A673 (cell line): ENCODE results near the gene SRCIN1.

Experiments
- CTCF ChIP-seq: fragments of 300-800, 200-600 bp; sonication (generic); conservative IDR thresholded peaks from 2 replicates; pipeline ENCODE4 v1.5.1; 2017; ENCODE audit warnings: low read depth, mild to moderate bottlenecking, antibody characterized with exemption, low read length, moderate library complexity, mixed read lengths
- EZH2 ChIP-seq: fragments of 200-600 bp; sonication (generic); IDR thresholded peaks from 2 replicates; pipeline ENCODE4 v1.6.1; 2017; ENCODE audit warnings: borderline replicate concordance, low read depth, mild to moderate bottlenecking, mixed read lengths, antibody characterized with exemption, low read length; ENCODE audit not compliant: poor library complexity, severe bottlenecking

- no peak for TF ChIP-seq CTCF
- no peak for TF ChIP-seq EZH2
Observed at GRCh38 chr17:38596651-38597050, 9.1 kb downstream of the SRCIN1 start.
